ENCODE data around the gene SENP2.

- TF ChIP-seq POLR2AphosphoS5 (IDR thresholded peaks at IDR 0.05; ENCODE audit: low read depth, low read length), result no peak
- TF ChIP-seq CTCF (IDR thresholded peaks at IDR 0.05), result no peak
- TF ChIP-seq SIN3A (IDR thresholded peaks at IDR 0.05; ENCODE audit: borderline replicate concordance, insufficient read depth, low read depth, low read length), result no peak
- TF ChIP-seq, protein P1, sequence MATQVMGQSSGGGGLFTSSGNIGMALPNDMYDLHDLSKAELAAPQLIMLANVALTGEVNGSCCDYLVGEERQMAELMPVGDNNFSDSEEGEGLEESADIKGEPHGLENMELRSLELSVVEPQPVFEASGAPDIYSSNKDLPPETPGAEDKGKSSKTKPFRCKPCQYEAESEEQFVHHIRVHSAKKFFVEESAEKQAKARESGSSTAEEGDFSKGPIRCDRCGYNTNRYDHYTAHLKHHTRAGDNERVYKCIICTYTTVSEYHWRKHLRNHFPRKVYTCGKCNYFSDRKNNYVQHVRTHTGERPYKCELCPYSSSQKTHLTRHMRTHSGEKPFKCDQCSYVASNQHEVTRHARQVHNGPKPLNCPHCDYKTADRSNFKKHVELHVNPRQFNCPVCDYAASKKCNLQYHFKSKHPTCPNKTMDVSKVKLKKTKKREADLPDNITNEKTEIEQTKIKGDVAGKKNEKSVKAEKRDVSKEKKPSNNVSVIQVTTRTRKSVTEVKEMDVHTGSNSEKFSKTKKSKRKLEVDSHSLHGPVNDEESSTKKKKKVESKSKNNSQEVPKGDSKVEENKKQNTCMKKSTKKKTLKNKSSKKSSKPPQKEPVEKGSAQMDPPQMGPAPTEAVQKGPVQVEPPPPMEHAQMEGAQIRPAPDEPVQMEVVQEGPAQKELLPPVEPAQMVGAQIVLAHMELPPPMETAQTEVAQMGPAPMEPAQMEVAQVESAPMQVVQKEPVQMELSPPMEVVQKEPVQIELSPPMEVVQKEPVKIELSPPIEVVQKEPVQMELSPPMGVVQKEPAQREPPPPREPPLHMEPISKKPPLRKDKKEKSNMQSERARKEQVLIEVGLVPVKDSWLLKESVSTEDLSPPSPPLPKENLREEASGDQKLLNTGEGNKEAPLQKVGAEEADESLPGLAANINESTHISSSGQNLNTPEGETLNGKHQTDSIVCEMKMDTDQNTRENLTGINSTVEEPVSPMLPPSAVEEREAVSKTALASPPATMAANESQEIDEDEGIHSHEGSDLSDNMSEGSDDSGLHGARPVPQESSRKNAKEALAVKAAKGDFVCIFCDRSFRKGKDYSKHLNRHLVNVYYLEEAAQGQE (IDR thresholded peaks at IDR 0.05; ENCODE audit: insufficient read depth in 1 of 2, low read depth in 2 of 2, low read length in 1 of 2), result no peak
Measured at GRCh38 chr3:185680231-185680630, 94.1 kb downstream of the SENP2 start.
